Type B pancreatic cell (in vitro differentiated cells): Measurements from ENCODE around the gene CD300A. TPM values are rescaled to one million over a fixed set of nuclear protein-coding genes. Genes with fewer than 3 reads are reported as not detected.

Source experiments
- DNase-seq: peaks from one replicate; pipeline ENCODE4 v3.0.0; 2021; ENCODE audit warnings: mixed read lengths; ENCODE audit not compliant: unreplicated experiment; ENCODE audit errors: extremely low spot score
- H3K27ac Mint-ChIP-seq: 2 replicates; pipeline ENCODE4 v1.8.0; 2021; ENCODE audit warnings: mild to moderate bottlenecking, mixed read lengths
- H3K27me3 Mint-ChIP-seq: 2 replicates; pipeline ENCODE4 v1.8.0; 2021; ENCODE audit warnings: mixed read lengths
- H3K36me3 Mint-ChIP-seq: 2 replicates; pipeline ENCODE4 v1.8.0; 2021; ENCODE audit warnings: mixed read lengths
- H3K4me1 Mint-ChIP-seq: one replicate; pipeline ENCODE4 v1.8.0; 2021; ENCODE audit warnings: mixed read lengths; ENCODE audit not compliant: unreplicated experiment
- H3K4me3 Mint-ChIP-seq: 2 replicates; pipeline ENCODE4 v1.8.0; 2021; ENCODE audit warnings: mild to moderate bottlenecking, mixed read lengths
- H3K9me3 Mint-ChIP-seq: 2 replicates; pipeline ENCODE4 v1.8.0; 2021; ENCODE audit warnings: mixed read lengths
- total RNA-seq: library from RNA; stranded (reverse); gene quantifications from 2 replicates; pipeline ENCODE4 v1.2.1, GENCODE V29; 2021; ENCODE audit warnings: low replicate concordance
- TF ChIP-seq, protein P1 (sequence below): fragments of 200-600 bp; sonication (generic); conservative IDR thresholded peaks from 2 replicates; pipeline ENCODE4 v1.5.0; 2021; ENCODE audit warnings: antibody characterized with exemption, mild to moderate bottlenecking

CD300A gene
- total RNA-seq, 1 donor from 2014 or later = 0.43 TPM

DNA sequence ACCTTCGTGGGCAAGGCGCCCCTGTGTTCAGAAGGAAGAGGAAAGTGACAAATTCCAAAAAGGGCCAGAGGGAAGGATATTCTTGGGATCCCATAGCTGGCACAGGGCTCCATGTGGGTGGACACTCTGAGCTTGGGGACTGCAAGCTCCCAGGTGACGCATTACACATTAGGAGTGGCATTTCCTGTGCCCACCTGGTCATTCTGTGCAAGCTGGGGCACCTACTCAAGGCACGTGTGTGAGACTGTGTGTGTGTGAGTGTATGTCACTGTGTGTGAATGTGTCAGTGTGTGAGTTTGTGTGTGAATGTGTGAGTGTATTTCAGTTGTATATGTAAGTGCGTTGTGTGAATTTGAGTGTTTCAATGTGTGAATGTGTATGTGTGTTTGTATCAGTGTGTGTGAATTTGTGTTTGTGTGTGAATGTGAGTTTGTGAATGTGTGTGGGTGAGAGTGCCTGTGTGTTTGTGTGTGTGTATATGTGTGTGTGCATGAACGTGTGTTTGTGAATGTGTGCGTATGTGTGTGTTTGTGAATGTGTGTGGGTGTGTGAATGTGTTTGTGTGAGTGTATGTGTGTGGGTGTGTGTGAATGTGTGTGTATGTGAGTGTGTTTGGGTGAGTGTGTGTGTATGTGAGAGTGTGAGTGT is 1.6 kb upstream of the CD300A start:
- peaks cover 5% of the 10 kb centered on the region for H3K4me1 Mint-ChIP-seq
- H3K27me3 Mint-ChIP-seq = peaks cover 8% of the 10 kb centered on the region
- H3K36me3 Mint-ChIP-seq = no peaks in the 10 kb centered on the region
- no peak overlapping the region for H3K4me3 Mint-ChIP-seq
- H3K9me3 Mint-ChIP-seq = no peaks in the 10 kb centered on the region
- TF ChIP-seq, protein P1, sequence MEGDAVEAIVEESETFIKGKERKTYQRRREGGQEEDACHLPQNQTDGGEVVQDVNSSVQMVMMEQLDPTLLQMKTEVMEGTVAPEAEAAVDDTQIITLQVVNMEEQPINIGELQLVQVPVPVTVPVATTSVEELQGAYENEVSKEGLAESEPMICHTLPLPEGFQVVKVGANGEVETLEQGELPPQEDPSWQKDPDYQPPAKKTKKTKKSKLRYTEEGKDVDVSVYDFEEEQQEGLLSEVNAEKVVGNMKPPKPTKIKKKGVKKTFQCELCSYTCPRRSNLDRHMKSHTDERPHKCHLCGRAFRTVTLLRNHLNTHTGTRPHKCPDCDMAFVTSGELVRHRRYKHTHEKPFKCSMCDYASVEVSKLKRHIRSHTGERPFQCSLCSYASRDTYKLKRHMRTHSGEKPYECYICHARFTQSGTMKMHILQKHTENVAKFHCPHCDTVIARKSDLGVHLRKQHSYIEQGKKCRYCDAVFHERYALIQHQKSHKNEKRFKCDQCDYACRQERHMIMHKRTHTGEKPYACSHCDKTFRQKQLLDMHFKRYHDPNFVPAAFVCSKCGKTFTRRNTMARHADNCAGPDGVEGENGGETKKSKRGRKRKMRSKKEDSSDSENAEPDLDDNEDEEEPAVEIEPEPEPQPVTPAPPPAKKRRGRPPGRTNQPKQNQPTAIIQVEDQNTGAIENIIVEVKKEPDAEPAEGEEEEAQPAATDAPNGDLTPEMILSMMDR = no peak
- no peak overlapping the region for H3K27ac Mint-ChIP-seq
- no peak for DNase-seq

DNA sequence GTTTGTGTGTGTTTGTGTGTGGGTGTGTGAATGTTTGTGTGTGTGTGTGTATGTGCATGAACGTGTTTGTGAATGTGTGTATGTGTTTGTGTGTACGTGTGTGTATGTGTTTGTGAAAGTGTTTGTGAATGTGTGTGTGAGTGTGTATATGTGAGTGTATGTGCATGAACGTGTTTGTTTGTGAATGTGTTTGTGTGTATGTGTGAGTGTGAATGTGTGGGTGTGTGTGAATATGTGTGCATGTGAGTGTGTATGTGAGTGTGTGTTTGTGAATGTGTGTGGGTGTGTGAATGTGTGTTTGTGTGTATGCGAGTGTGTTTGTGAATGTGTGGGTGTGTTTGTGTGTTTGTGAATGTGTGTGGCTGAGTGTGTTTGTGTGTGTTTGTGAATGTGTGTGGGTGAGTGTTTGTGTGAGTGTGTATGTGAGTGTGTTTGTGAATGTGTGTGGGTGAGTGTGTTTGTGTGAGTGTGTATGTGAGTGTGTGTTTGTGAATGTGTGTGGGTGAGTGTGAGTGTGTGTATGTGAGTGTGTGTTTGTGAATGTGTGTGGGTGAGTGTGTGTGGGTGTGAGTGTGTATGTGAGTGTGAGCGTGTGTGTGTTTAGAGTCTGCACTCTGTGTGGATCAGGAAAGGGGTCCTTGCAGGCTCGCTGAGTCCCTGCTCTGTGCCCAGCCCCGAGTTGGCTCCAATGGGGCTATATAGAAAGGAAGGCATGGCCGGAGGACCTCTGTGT is 890 bp upstream of the CD300A start:
- H3K4me1 Mint-ChIP-seq = peaks cover 5% of the 10 kb centered on the region
- no peak overlapping the region for H3K4me3 Mint-ChIP-seq
- no peaks in the 10 kb centered on the region for H3K36me3 Mint-ChIP-seq
- H3K9me3 Mint-ChIP-seq = no peaks in the 10 kb centered on the region
- H3K27me3 Mint-ChIP-seq = peaks cover 10% of the 10 kb centered on the region
- H3K27ac Mint-ChIP-seq = no peak overlapping the region
- no peak for DNase-seq
- TF ChIP-seq, protein P1 = no peak

DNA sequence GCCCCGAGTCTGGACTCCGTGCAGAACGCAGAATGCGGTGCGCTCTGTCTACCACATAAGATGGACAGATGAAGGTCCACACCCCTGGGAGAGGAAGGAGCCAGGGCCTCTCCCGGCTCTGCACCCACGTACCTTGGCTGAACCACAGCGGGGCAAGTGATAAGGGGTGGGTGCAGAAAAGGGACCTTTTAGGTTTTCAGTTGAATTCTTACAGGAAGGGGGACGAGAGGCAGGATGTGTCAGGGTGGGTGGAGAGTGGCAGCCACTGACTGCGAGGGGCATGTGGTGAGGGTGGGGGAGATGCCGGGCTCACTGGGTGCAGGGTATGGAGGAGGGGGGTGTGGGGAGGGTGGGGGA is 372 bp downstream of the CD300A start:
- H3K27me3 Mint-ChIP-seq = peaks cover 13% of the 10 kb centered on the region
- no peak for DNase-seq
- no peaks in the 10 kb centered on the region for H3K9me3 Mint-ChIP-seq
- H3K27ac Mint-ChIP-seq = no peak overlapping the region
- TF ChIP-seq, protein P1 = no peak
- no peak overlapping the region for H3K4me3 Mint-ChIP-seq
- no peaks in the 10 kb centered on the region for H3K36me3 Mint-ChIP-seq
- peaks cover 5% of the 10 kb centered on the region for H3K4me1 Mint-ChIP-seq

DNA sequence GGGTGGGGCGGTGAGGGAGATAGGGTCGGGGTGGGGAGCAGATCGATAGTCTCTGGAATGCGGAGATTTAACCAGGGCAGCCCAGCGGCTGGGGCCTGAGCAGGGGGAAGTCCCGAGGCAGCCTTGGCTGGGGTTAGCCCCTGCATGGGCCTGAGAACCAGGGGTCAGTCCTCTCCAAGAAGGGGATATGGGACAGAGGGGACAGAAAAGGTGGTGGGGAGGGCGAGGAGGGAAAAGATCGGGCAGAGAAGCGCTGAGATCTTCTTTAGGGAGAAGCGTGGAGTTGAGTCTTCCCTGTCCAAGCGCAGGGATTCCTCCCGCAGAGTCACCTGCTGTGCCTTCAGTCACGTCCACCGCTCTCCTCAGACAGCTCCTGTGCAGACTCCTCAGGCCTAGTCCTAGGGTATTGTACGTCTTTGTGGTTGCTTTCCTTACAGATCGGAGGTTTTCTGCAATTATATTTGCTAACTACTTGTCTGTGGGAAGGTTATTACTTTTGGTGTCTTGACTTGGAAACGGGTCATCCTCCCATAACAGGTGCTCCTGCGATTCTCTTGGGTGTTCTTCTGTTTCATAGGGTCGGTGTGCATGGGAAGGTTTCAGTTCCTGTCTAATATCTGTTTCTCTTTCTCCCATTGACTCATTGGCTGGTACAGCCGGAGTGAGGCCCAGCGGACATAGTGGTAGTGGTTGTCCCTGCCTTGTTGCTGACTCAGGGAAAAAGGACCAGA is 952 bp downstream of the CD300A start:
- no peaks in the 10 kb centered on the region for H3K36me3 Mint-ChIP-seq
- H3K4me1 Mint-ChIP-seq = peaks cover 5% of the 10 kb centered on the region
- TF ChIP-seq, protein P1 = no peak
- peaks cover 13% of the 10 kb centered on the region for H3K27me3 Mint-ChIP-seq
- H3K27ac Mint-ChIP-seq = no peak overlapping the region
- H3K4me3 Mint-ChIP-seq = no peak overlapping the region
- DNase-seq = no peak
- no peaks in the 10 kb centered on the region for H3K9me3 Mint-ChIP-seq

DNA sequence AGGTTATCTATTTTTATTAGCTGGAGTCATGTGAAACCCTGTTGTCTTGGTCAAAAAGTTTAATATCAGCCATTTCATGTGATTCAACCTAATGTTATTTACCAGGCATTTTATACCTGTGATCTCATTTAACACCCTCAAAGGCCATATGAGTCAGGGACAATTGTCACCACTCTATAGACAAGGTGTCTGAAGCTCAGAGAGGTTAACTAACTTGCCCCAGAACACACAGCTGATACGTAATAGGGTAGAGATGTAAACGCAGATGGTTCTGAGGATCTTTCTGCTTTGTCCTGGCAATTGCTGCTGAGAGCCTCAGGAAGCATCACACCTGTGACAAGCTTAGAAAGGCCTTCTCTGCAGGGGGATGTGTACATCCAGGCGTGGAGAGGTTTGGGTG is 4.9 kb downstream of the CD300A start:
- H3K4me1 Mint-ChIP-seq = peaks cover 5% of the 10 kb centered on the region
- TF ChIP-seq, protein P1 = no peak
- H3K9me3 Mint-ChIP-seq = no peaks in the 10 kb centered on the region
- peaks cover 15% of the 10 kb centered on the region for H3K27me3 Mint-ChIP-seq
- DNase-seq = no peak
- no peak overlapping the region for H3K27ac Mint-ChIP-seq
- H3K4me3 Mint-ChIP-seq = no peak overlapping the region
- no peaks in the 10 kb centered on the region for H3K36me3 Mint-ChIP-seq
